IMR-90 (cell line): ENCODE results near the gene DGKG. TPM values are rescaled to one million over a fixed set of nuclear protein-coding genes. Genes with fewer than 3 reads are reported as not detected.

Experiments
- ATAC-seq: fragments of 200-7000 bp; cut with Tn5 transposase; 2 replicates; pipeline ENCODE4 v1.9.1; 2020; ENCODE audit warnings: low read depth, mild to moderate bottlenecking, moderate library complexity
- BruUV-seq: library from RNA; stranded (reverse); fragments of 400-500 nt; replicated peaks from 2 replicates; lab custom pipeline; 2021; lab: Mats Ljungman, UMichigan
- CTCF ChIA-PET: fragments of 300-600 bp; formaldehyde crosslinking; extraction: SDS; loops from one replicate; lab custom pipeline; 2021; ENCODE audit warnings: antibody characterized with exemption; lab: Yijun Ruan, JAX
- POLR2A ChIA-PET: fragments of 300-600 bp; sonication (Branson Sonifier 250); formaldehyde crosslinking; loops from one replicate; lab custom pipeline; 2022; ENCODE audit warnings: antibody characterized with exemption; ENCODE audit not compliant: unreplicated experiment; lab: Charles Lee
- DNase-seq: peaks from one replicate; pipeline ENCODE4 v3.0.0; 2013
- H2AFZ ChIP-seq: replicated peaks from 2 replicates; pipeline ENCODE3; 2013; ENCODE audit warnings: low read length, mild to moderate bottlenecking; ENCODE audit not compliant: poor library complexity
- H2AK5ac ChIP-seq: 2 replicates; pipeline ENCODE4 v1.6.1; 2013; ENCODE audit warnings: low read depth, low read length, inconsistent platforms
- H2AK9ac ChIP-seq: replicated peaks from 2 replicates; pipeline ENCODE3; 2013; ENCODE audit warnings: mild to moderate bottlenecking, low read depth, low read length, moderate library complexity; ENCODE audit not compliant: poor library complexity
- H2BK120ac ChIP-seq: 2 replicates; pipeline ENCODE4 v1.6.1; 2013; ENCODE audit warnings: low read depth, low read length, inconsistent platforms
- H2BK15ac ChIP-seq: 3 replicates; pipeline ENCODE4 v1.6.1; 2013; ENCODE audit warnings: low read depth, low read length, inconsistent platforms
- H2BK20ac ChIP-seq: 2 replicates; pipeline ENCODE4 v1.6.1; 2013; ENCODE audit warnings: low read depth, mild to moderate bottlenecking, inconsistent platforms, low read length, moderate library complexity
- H2BK5ac ChIP-seq: 2 replicates; pipeline ENCODE4 v1.6.1; 2013; ENCODE audit warnings: mild to moderate bottlenecking, low read depth, low read length, inconsistent platforms; ENCODE audit not compliant: poor library complexity, severe bottlenecking
- H3K14ac ChIP-seq: replicated peaks from 2 replicates; pipeline ENCODE4 v1.6.1; 2013; ENCODE audit warnings: low read depth, low read length, inconsistent platforms
- H3K18ac ChIP-seq: 2 replicates; pipeline ENCODE4 v1.6.1; 2013; ENCODE audit warnings: low read depth, low read length, control low read depth
- H3K23ac ChIP-seq: 2 replicates; pipeline ENCODE4 v1.6.1; 2013; ENCODE audit warnings: low read depth, low read length, inconsistent platforms
- H3K27ac ChIP-seq: 2 replicates; pipeline ENCODE4 v1.5.1; 2013; ENCODE audit warnings: mild to moderate bottlenecking, control low read depth, low read length; ENCODE audit not compliant: insufficient read depth
- H3K27me3 ChIP-seq: 2 replicates; pipeline ENCODE4 v1.6.1; 2013; ENCODE audit warnings: low read length; ENCODE audit not compliant: control insufficient read depth, insufficient read depth
- H3K36me3 ChIP-seq: 2 replicates; pipeline ENCODE4 v1.6.1; 2013; ENCODE audit warnings: low read length, mixed read lengths; ENCODE audit not compliant: control insufficient read depth, insufficient read depth
- H3K4ac ChIP-seq: 2 replicates; pipeline ENCODE4 v1.6.1; 2013; ENCODE audit warnings: low read depth, low read length, inconsistent platforms
- H3K4me1 ChIP-seq: 2 replicates; pipeline ENCODE4 v1.6.1; 2013; ENCODE audit warnings: low read length, mixed read lengths; ENCODE audit not compliant: control insufficient read depth, insufficient read depth
- H3K4me2 ChIP-seq: 2 replicates; pipeline ENCODE4 v1.6.1; 2013; ENCODE audit warnings: low read depth, mild to moderate bottlenecking, control low read depth, low read length, moderate library complexity
- H3K4me3 ChIP-seq: 2 replicates; pipeline ENCODE4 v1.5.1; 2013; ENCODE audit warnings: low read depth, mild to moderate bottlenecking, control low read depth, low read length, moderate library complexity; ENCODE audit not compliant: insufficient read depth
- H3K56ac ChIP-seq: 2 replicates; pipeline ENCODE4 v1.6.1; 2013; ENCODE audit warnings: low read length, inconsistent platforms; ENCODE audit not compliant: insufficient read depth; ENCODE audit errors: extremely low read depth
- H3K79me1 ChIP-seq, 2 experiments: 2 replicates each; pipeline ENCODE4 v1.6.1; 2013; ENCODE audit warnings: low read length in 2 of 2, inconsistent platforms in 1 of 2, low read depth in 1 of 2
- H3K9ac ChIP-seq: 2 replicates; pipeline ENCODE4 v1.6.1; 2013; ENCODE audit warnings: low read depth, low read length, control low read depth
- H3K9me1 ChIP-seq: 2 replicates; pipeline ENCODE4 v1.6.1; 2013; ENCODE audit warnings: low read length, inconsistent platforms; ENCODE audit not compliant: insufficient read depth
- H3K9me3 ChIP-seq: 2 replicates; pipeline ENCODE4 v1.6.1; 2013; ENCODE audit warnings: low read length; ENCODE audit not compliant: control insufficient read depth, insufficient read depth
- H4K20me1 ChIP-seq: 2 replicates; pipeline ENCODE4 v1.6.1; 2013; ENCODE audit warnings: low read length, inconsistent platforms; ENCODE audit not compliant: insufficient read depth
- H4K5ac ChIP-seq: 2 replicates; pipeline ENCODE4 v1.6.1; 2013; ENCODE audit warnings: mild to moderate bottlenecking, low read depth, low read length, control low read depth
- H4K8ac ChIP-seq, 2 experiments: 2 replicates each; pipeline ENCODE4 v1.6.1; 2013; ENCODE audit warnings: low read depth in 2 of 2, low read length in 2 of 2, control low read depth in 1 of 2, inconsistent platforms in 1 of 2
- H4K91ac ChIP-seq: 2 replicates; pipeline ENCODE4 v1.6.1; 2013; ENCODE audit warnings: low read depth, low read length, inconsistent platforms; ENCODE audit not compliant: insufficient read depth
- CHD1 ChIP-seq: IDR thresholded peaks from 2 replicates; pipeline ENCODE4 v1.6.1; 2012; ENCODE audit warnings: low read depth, low read length, improper control_type of control experiment
- FOS ChIP-seq: fragments of 150-350 bp; IDR thresholded peaks from 2 replicates; pipeline ENCODE4 v1.6.1; 2016; ENCODE audit warnings: low read depth, low read length
- MAZ ChIP-seq: IDR thresholded peaks from 2 replicates; pipeline ENCODE4 v1.6.1; 2012; ENCODE audit warnings: low read depth, mild to moderate bottlenecking, low read length, improper control_type of control experiment, moderate library complexity, borderline replicate concordance
- NFE2L2 ChIP-seq: fragments of 150-350 bp; IDR thresholded peaks from 2 replicates; pipeline ENCODE4 v1.6.1; 2016; ENCODE audit warnings: low read depth, mild to moderate bottlenecking, low read length
- WGBS, 2 experiments: methylation state at CpG; one replicate each; pipeline versions ENCODE4 v1.1.5 to v1.1.7; 2013; ENCODE audit warnings: missing lambda C conversion rate in 2 of 2; ENCODE audit not compliant: insufficient read length in 1 of 2; ENCODE audit errors: extremely low coverage in 2 of 2; 5-methylcytosine and 5-hydroxymethylcytosine counted together
- dilution Hi-C: fragments of 300-500 bp; cut with HindIII; formaldehyde crosslinking; loops from one replicate; pipeline ENCODE4 v1.14.3; 2018; ENCODE audit warnings: low sequenced_read_pairs; ENCODE audit not compliant: unreplicated experiment
- in situ Hi-C: fragments of 300-500 bp; cut with MboI; formaldehyde crosslinking; loops from 3 replicates; pipeline ENCODE4 v1.14.3; 2019; ENCODE audit warnings: low sequenced_read_pairs, inconsistent platforms, mixed read lengths
- intact Hi-C: fragments of 100-400 bp; cut with micrococcal nuclease; formaldehyde crosslinking; loops from 2 replicates; pipeline ENCODE4 v1.10.0; 2022
- polyA plus RNA-seq, 3 experiments: library from polyadenylated mRNA; depleted of rRNA; stranded (reverse); fragments of >200 nt; gene quantifications; 2 replicates each; pipeline ENCODE4 v1.2.3, GENCODE V29; 2012; ENCODE audit warnings: low replicate concordance in 1 of 3
- total RNA-seq: library from RNA; depleted of rRNA; stranded (reverse); fragments of >200 nt; gene quantifications from 2 replicates; pipeline ENCODE4 v1.2.3, GENCODE V29; 2012
- TF ChIP-seq, protein P1 (sequence below): conservative IDR thresholded peaks from 2 replicates; pipeline ENCODE4 v1.5.1; 2012; ENCODE audit warnings: mild to moderate bottlenecking, low read depth, low read length, improper control_type of control experiment

Gene DGKG
- total and polyA plus RNA-seq, 2 of the 4 experiments (the other 2 are of a cell fraction), result 1.2 to 4.1 TPM

DNA sequence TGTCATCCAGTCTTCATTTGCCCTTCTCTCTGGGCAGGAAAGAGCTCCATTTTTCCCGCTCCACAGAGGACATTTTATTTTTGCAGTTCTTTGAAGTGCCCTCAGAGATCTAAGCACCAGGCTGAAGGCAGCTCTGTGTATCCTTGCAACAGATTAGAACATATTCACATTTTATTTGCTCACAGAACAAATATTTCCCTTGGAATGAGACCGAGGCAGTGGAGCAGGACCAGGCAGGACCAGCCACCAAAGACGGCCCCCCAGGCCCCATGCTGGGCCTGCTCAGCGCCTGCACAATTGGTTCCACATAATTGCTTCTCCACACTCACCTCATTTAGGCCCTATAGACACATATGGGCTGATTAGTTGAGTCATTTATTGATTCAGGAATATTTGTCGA is 237.4 kb downstream of the DGKG start:
- Histone ChIP-seq H3K4ac (no peak overlapping the region), H3K4me1 (no peaks in the 10 kb centered on the region), H2BK20ac (no peak overlapping the region), H3K79me1 (no peaks in the 10 kb centered on the region), H3K9me1 (no peaks in the 10 kb centered on the region), H2AK5ac (no peak overlapping the region), H3K9me3 (no peaks in the 10 kb centered on the region), H3K27me3 (peaks cover 19% of the 10 kb centered on the region), H3K56ac (no peak overlapping the region), H4K91ac (no peak overlapping the region), H3K23ac (no peak overlapping the region), H3K9ac (no peak overlapping the region), H3K18ac (no peak overlapping the region), H3K14ac (no peak overlapping the region), H4K20me1 (no peaks in the 10 kb centered on the region), H3K36me3 (no peaks in the 10 kb centered on the region), H2BK5ac (no peak overlapping the region), H4K8ac (no peak overlapping the region), H3K4me3 (no peak overlapping the region), H3K27ac (no peak overlapping the region), H2BK120ac (no peak overlapping the region), H2AK9ac (no peak overlapping the region), H4K5ac (no peak overlapping the region), H2AFZ (no peak overlapping the region), H2BK15ac (no peak overlapping the region), H3K4me2 (no peak overlapping the region)
- dilution Hi-C loops, result no loop called here
- no peak for ATAC-seq
- 80% methylated on average over 1 of the region's 5 CpGs; no CpG with 5 or more reads in 1 of the 2 experiments for WGBS, 2 experiments
- in situ Hi-C loops, result no loop called here
- DNase-seq, result no peak
- CTCF ChIA-PET, result no interaction called here
- POLR2A ChIA-PET, result no interaction called here
- intact Hi-C loops, result no loop called here
- TF ChIP-seq, protein P1, sequence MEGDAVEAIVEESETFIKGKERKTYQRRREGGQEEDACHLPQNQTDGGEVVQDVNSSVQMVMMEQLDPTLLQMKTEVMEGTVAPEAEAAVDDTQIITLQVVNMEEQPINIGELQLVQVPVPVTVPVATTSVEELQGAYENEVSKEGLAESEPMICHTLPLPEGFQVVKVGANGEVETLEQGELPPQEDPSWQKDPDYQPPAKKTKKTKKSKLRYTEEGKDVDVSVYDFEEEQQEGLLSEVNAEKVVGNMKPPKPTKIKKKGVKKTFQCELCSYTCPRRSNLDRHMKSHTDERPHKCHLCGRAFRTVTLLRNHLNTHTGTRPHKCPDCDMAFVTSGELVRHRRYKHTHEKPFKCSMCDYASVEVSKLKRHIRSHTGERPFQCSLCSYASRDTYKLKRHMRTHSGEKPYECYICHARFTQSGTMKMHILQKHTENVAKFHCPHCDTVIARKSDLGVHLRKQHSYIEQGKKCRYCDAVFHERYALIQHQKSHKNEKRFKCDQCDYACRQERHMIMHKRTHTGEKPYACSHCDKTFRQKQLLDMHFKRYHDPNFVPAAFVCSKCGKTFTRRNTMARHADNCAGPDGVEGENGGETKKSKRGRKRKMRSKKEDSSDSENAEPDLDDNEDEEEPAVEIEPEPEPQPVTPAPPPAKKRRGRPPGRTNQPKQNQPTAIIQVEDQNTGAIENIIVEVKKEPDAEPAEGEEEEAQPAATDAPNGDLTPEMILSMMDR, result no peak
- TF ChIP-seq FOS (no peak), CHD1 (no peak), NFE2L2 (no peak), MAZ (no peak)
- BruUV-seq, result no TSS peak
